ENCODE results near the gene ARHGAP5.

ARHGAP5 gene

DNA sequence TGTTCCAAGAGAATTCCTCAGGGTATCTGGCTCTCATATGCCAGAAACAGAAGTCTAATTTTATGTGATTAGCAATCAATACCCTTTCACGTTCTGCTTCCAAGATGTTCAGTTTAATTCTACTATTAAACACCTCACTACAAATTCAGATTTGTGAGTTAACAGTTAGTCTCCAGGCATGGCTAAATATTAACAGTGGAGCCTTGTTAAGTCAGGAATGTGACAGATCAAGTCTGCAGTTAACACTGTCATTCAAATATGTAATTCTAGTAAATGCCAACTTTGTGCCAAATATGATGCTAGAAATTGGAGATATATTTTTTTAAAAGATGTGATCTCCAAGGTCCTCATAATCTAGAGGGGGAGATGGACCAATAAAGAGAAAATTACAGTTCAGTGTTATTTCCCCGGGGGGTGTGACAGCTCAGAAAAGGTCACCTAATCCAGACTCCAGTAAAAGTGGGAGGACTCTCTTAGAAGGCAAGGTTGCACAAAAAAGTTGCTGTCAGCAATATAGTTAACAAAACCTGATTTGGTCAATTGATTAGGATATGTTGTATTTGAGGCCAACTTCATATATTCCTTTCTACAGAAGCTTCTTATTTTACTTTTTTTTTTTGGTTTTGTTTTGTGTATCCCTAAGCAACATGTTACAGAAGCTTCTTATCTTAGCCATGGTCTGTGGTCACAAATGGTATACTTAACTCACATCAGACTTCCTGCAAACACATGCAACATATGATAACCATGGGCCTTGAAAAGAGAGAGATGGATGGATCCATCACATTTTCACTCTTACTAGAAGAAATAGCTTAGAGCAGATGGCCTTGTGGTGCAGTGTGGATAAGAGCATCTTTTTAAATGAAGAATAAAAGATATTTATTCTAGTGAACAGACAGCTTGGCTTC, 106.3 kb downstream of the ARHGAP5 start:
- no peak for DNase-seq (ENCODE audit: low read depth)

DNA sequence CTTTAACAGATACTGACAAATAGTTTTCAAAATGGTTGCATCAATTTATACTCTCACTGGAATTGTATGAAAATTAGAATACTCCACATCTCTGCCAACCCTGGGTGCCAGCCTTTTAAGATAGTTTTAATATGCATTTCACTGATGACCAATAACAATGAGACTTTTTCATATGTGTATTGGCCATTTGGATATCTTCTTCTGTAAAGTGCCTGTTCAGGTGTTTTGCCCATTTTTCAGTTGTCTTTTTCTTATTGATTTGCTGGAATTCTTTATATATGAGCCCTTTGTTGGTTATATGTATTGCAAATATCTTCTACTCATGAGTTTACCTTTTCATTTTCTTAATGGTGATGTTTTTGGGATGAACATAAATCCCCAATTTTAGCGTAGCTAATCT, 108.0 kb downstream of the ARHGAP5 start:
- DNase-seq (ENCODE audit: low read depth): no peak

DNA sequence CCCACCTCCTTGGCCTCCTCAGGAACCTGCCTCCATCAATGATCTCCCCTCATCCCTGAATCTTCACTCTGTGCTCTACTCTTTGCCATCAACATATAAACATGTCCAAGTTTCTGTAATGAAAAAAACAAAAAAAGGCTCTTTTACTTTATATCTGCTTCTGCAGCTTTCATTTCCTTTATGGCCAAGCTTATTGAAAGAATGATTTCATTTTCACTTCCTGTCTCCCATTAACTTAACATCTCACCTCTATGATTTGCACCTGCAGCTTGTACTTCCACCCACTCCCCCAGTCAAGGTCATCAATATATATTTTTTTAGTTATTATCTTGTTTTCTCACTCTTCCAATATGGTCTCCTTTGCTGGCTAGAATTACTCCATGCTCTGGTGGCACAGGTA, 109.1 kb downstream of the ARHGAP5 start:
- DNase-seq (ENCODE audit: low read depth): no peak

DNA sequence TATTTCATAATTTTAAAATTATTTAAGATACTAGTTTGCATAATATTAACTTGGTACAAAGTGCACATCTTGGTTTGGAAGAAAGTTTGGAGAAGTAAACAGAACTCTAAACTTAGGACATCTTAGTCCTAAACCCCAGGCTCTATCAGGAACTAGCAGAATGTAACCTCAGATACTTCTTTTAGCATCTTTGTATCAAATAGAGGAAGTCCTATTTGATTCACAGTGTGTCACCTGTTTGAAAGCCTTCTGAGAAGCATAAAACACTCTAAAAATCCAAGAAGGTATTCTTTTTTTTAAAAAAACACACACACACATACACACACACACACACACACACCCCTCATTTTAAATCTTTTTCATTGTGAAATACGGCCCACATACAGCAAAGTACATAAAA, 112.7 kb downstream of the ARHGAP5 start:
- no peak for DNase-seq (ENCODE audit: low read depth)

DNA sequence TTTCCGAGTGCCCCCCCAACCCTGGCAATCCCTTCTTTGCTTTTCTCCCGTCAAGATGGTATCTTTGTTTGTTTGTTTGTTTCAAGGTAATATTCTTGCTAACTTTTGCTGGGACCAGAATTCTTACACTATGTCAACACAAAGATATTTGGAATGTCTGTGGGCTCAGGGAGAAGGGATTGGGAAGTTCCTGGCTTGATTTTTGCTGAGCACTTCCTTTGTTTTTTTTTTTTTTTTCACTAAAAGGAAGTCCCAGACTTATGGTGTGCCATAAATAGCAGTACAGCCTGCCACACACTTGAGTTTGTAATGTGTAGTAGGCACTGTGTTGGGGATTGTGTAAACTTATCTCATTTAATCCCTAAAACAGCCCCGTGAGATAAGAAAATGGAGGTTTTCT, 113.6 kb downstream of the ARHGAP5 start:
- DNase-seq (ENCODE audit: low read depth): no peak

DNA sequence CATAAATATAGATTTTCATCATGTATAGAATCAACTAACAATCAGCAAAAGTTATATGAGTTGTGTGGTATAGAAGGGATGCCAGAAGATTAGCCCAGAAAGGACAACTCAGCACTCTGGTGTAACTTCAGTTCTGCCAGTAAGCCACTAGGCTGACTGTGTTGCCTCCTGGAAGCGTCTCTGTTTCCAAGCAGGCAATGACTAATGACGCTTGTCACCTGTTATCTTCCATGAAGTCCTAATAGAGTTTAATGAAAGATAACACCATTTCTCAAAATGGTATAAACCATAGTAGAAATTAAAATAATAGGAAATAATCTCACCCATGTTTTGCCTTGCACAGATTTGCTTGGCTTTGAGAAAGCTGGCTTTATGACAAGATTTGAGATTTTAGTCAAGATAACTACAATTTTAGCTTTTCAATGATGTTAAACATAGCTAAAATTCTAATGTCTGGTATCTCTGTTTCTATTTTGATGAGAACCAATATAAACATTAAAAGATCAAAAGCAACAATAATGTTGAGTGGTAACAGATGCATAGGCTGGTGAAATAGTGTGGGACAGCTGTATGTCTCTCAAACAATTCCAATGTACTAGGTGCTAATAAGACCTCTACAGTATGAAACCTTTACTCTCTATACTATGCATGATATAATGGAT, 115.7 kb downstream of the ARHGAP5 start:
- DNase-seq (ENCODE audit: low read depth): no peak

DNA sequence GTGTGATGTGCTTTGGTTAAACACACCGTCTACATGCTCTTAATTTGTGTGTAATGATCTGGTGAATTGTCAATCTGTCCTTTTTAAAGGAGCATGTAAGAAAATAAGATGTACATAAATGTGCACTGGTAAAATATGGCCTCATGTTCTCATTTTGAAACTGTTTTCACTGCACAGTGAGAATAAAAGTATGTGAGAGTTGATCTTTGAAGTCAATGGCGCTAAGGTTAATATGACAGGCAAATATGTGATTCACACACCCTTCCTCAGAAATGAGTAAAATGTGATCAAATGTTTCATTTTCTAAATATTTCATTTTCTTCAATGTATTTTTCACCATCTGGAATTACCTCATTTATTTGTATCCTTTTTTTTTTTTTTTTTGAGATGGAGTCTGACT, 116.4 kb downstream of the ARHGAP5 start:
- no peak for DNase-seq (ENCODE audit: low read depth)

DNA sequence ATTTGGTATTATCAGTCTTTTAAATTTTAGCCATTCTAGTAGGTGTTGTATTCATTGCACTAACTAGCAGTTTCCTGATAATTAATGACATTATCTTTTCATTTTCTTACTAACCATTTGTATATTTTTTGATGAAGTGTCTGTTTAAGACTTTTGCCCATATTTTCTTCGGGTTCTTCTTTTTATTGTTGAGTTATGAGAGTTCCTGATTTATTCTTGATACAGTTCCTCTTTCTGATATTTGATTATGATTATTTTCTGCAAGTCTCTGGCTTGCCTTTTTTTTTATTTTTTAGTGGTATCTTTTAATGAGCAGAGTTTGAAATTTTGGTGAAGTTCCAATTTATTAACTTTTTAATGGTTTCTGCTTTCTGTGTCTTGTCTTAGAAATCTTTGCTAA, 118.5 kb downstream of the ARHGAP5 start:
- no peak for DNase-seq (ENCODE audit: low read depth)

DNA sequence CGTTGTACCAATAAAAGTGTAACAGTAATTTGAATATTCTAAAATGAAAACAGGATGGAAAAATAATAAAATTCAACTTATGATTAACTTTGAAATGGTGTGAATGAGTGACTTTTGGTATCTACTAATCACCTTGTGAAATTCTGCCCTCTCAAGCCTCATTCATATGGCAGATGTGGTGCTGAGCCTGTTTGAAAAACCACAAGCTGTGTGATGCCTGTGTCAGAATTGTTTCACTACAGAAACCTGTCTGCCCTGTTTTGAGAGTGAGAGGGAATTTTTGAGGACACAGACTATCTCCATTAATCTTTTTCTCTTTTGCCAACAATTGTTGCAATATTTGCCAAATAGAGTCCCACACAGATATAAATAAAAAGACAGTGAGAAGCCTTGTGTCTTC, 120.8 kb downstream of the ARHGAP5 start:
- no peak for DNase-seq (ENCODE audit: low read depth)

DNA sequence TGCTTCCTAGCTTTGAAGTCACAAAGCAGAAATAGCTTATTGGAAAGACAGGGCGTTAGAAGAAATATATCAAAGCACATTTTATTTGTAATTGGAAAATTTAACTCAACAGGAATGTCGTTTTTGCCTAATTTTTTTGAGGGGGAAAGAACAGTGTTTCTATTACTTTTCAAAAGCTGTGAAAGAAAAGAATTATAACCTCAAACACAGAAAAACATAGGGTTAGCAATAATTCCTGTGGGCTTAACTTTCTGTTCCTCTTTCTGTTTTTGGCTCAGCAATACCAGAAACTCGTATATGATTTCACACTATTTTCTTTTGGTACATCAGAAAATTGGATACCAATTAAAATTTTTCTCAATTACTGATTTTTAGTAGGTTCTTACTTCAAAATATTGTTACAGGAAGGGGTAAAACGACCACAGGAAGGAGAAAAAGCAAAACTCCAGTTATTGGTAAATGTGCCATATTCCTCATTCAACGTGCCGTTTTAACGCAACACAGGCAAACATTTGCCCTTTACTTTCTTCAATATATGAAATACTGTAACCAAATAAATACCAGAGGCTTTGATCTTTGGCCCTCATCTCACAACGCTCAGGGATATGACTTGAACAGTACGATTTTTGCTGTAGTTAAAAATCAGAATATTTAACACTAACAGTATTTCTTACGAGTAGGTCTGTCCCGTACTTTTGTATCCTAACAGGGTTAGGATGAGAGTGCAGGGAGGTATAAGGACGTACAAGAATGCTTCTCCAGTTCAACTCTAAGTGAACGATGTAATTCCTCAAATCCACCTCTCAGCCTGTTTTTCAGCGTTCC, 123.5 kb downstream of the ARHGAP5 start:
- DNase-seq (ENCODE audit: low read depth): no peak

DNA sequence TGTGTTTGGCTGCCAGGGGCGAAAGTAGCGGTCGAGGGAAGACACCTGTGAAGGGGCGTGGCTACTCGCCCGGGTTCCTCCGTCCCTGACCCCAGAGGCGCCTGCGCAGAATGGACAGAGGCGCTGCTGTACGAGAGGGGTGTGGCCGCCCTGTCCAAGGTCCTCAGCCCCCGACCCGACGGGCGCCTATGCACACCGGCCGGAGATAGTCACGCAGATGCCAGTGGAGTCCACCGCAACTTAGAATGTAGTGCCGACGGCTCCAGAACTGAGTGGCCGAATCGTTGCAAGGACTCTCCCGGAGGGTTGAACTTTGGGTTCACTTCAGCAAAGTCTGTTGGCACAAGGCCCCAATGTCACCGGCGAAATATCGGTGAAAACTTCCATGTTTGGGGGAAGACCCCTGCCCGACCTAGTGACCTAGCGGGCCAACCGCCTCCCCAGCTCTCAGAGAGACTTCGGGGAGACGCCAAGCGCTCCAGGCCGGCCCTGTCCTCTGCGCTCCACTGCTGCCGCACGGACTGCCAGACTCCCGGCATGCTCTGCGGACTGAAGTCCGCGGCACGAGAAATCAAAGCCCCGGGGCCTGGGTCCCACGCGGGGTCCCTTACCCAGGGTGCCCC, 124.2 kb downstream of the ARHGAP5 start:
- DNase-seq (ENCODE audit: low read depth): no peak

DNA sequence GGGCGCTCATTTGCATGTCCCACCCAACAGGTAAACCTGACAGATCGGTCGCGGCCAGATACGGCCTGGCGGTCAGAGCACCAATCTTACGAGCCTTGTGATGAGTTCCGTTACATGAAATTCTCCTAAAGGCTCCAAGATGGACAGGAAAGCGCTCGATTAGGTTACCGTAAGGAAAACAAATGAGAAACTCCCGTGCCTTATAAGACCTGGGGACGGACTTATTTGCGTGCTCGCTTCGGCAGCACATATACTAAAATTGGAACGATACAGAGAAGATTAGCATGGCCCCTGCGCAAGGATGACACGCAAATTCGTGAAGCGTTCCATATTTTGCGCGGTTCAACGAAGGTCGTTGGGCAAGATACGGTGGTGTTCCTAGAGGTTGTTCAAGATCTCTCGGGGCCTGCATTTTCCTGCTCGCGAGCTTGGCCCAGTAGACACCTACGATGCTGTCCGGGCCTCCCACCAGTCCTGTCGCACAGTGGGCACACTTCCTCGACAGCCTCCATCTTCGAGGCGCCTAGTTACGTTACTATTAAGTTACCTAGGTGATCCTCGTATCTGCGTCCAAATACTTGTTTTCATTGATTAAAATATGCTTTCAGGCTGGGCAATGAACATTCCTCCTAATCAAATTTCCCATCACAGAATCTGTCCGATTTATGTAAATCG, 124.8 kb downstream of the ARHGAP5 start, which contains the start of gene RNU6-7:
Gene RNU6-7 (plus strand): TSS at position 230 of the 675 bp plus-strand sequence.
- no peak for DNase-seq (ENCODE audit: low read depth)

DNA sequence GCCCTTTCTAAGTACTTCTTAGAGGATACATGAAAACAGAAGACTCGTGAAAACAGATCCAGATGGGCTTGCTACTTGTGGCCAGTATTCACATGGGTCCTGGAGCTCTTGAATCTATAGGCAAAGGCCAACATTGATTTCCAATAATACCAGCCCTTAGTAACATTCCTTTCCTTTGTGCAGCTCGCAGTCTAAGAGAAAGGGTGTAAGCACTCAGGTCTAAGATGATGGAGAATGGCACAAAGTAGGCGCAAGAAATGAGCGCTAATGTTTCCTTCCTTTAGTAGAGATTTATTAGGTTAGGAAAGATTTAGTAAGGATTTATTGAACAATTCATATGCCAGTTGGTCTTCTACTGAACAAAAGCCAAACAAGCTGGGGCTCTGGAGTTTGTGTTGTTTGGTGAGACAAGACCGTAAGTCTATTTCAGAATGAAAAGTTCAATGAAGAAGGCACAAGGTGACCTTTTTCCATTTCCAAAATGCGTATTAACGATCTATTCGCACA, 125.4 kb downstream of the ARHGAP5 start:
- DNase-seq (ENCODE audit: low read depth): no peak

DNA sequence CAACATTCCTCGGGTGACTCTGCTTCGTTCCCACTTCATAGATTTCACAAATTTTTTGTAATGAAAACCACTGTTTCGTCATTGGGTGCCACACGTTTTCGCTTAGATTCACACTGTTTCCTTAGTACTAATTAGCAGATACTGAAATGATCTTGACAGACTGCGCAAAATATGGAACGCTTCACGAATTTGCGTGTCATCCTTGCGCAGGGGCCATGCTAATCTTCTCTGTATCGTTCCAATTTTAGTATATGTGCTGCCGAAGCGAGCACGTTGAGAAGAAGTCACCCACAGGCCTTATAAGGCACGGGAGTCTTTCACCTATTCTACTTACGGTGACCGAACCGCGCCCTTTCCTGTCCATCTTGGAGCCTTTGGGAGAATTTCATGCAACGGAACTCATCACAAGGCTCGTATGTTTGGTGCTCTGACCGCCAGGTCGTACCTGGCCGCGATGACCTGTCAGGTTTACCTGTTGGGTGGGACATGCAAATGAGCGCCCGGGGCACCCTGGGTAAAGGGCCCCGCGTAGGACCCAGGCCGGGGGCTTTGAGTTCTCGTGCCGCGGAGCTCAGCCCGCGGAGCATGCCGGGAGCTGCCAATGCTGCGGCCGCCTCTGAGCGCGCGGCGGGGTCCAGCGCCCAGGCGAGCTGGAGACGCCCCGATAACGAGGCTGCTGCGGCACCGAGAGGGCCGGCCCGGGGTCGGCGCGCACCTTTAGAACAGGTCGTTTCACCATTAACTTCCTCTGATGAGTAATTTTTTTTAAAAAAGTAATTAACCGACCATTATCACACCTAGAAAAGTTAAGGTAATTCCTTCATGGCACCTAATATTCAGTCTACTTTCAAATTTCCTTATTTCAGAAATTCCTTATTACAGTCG, 126.1 kb downstream of the ARHGAP5 start, which contains the start of gene RNU6-8:
Gene RNU6-8 (minus strand): TSS at position 272 of the 885 bp plus-strand sequence.
- DNase-seq (ENCODE audit: low read depth): no peak

DNA sequence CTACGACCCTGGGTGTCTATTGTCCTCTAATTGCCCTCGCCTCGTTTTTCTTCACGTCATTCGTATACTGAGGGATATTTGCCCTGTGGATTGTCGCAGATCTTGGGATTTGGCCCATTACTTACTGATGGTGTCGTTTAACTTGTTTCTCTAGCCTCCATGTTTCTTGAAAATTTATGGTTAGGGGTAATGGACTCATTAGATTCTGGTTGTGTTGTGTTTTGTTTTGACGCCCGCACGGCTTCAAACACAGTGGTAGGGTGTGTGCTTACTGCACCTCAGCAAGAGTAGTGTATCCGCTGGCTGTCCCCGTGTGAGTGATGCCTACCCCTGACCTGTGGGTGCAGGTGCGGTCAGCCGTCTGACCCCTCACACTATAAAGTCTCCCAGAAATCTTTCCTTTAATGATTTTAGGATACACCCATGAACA, 126.8 kb downstream of the ARHGAP5 start:
- no peak for DNase-seq (ENCODE audit: low read depth)

DNA sequence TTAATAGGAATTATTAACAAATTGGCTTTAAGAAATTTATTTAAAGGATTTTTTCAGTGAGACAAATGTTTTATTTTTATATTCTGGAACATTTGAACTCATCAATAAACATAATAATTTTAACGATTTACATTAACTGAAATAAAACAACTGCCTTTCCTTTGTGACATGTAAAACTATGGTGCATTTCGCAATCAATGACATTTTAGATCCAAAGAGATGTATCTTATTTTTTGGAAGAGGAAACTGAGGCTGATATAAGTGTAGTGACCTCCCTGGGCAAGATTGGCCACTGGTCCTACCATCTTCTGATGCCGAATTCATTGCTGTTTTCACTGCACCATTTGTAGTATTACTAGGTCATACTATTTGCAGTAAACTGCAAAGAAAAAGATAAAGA, 128.4 kb downstream of the ARHGAP5 start:
- no peak for DNase-seq (ENCODE audit: low read depth)

DNA sequence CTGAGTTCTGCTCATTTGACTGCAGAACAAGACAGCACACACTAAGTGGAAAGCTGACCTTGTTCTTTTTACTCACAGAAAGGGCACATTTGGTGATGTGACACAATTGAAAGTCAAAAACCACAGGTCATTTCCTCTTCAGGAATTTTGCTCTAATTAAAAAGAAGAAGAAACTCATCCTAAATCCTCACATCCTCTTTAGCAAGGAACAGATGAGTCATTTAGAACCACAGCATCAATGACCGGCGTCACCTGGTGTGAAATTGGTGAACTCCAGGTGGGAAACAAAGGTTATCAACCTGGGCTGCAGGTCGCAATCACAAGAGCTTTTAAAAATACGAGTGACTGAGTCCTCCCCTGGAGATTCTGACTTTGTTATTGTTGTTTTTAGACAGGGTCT, 128.9 kb downstream of the ARHGAP5 start:
- DNase-seq (ENCODE audit: low read depth): no peak

DNA sequence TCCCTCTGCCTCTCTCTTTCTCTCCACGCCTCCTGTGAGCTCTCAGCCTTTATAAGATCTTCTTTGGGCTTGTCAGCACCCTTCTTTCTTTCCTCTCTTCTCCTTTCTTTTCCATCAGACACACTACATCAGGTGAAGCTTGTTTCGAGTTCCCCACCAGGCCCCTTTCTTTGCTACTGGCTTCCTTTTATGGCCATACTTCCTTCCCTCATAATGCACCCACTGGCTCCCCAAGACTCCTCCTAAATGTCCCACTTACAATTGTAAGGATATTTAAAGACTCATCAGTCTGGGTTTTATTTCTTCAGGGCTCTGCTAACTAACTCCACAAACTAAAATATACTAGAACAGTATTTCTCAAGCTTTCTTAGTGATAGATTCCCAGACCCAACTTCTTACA, 129.4 kb downstream of the ARHGAP5 start:
- DNase-seq (ENCODE audit: low read depth): no peak

DNA sequence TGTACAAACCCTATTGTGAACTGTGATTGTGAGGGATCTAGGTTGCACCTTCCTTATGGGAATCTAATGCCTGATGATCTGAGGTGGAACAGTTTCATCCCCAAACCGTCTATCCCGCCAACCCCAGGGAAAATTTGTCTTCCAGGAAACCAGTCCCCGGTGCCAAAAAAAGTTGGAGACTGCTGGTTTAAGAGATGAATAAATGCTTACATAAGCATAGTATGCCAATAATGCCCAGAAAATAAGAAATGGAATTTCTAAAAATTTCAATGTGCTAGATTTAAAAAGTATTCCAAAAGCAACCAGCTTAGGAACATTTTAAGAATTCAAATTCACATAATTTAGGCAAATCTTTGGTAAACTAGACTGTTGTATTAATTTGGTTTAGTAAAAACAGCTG, 131.4 kb downstream of the ARHGAP5 start:
- DNase-seq (ENCODE audit: low read depth): no peak
